HG03571 (cell line): Measurements from ENCODE around the gene PHLDA2.

ENCODE experiments used
- ATAC-seq: cut with Tn5 transposase; IDR thresholded peaks from one replicate; pipeline ENCODE4 v1.9.1; 2021; ENCODE audit not compliant: unreplicated experiment

PHLDA2 gene

DNA sequence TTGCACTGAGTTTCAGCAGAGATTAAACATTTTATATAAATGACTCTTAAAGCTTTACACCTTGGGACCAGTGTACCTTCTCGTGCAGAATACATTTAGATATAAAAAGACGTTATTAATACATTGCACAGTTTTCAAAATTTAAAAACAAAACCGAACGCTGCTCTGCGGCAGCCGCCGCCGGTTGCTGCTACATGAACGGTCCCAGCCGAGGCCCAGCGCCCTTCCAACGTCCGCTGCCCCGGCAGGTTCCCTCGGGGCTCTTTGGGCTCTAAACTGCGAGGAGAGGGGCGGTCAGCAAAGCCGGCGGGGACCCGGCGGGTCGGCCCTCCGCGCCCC lies 45.6 kb downstream of the PHLDA2 start:
- no peak for ATAC-seq

- ATAC-seq, result no peak
These were observed 46.7 kb downstream of the PHLDA2 start for GRCh38 chr11:2882396-2883110.

DNA sequence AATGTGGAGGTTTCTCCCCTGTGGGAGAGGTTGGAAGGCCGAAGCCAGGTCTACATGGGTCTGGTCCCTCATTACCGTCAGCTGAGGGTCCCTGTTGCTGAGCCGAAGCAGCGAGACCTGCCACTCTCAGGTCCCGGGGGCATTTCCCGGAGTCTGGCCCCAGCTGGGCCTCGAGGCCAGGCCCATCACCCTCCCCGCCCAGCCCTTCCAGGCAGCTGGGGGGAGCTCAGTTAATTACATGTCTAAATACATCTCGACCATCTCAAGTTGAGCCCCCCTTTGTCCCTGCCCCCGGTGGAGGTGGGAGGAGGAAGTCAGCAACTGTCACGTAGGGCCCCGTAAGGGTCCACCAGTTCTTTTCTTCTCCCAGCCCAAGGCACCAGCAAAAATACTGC lies 47.2 kb downstream of the PHLDA2 start:
- ATAC-seq, result no peak

DNA sequence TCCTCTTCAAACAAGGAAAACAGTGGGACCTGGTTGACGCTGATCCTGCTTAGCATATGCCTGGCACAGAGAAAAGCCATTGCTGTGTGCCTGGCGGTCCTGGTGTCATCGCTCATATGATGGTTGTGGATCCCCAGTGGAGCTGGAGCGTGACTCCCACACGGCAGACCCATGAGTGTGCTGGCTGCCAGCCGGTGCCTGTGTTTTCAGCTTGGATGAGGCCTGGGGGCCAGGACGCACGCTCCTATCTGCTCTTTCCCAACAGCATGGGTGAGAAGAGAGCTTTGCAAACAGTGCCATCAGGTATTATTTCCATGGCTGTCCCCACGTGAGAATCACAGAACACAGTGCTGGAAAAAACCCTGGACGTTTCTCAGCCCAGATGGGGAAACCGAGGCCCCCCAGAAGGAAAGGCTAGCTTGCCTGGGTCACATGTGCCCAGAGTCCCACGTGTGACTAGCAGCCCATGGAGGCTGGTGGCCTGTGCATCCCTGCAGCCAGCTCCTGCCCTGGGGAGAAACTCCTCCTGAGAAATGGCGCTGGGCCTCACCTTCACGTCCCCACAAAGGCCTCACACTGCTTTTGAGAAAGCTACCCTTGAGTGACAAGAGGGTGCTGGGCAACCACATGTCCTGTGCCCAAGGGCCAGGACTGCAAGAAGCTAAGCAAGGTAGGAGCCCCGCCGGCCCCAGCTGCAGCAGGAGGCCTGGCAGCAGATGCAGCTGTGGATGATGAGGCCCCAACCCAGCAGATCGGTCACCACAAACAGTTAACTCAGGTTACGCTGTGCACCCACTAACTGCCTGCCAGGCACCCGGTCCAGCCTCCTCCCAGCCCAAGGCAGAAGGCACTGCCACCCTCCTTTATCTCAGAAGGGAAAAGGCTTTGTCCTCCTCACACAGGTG lies 47.9 kb downstream of the PHLDA2 start:
- no peak for ATAC-seq

DNA sequence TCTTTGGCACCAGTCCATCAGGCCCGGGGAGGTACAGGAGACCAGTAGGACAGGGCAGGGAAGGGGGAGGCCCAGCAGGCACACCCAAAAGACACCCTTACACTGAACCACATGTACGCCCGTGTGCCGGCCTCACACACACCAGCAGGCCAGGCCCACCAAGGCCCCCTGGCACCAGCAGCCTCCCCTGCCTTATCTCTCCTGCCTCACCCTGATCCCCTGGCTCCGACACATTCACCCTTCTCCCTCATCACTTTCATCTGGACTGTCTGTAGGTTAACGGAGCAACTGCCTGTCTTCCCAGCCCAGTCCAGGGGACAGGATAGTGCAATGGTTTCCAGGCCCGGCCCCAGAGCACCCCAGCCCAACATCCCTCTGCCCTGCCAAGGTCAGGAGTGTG lies 48.6 kb downstream of the PHLDA2 start:
- ATAC-seq, result no peak

- no peak for ATAC-seq
These were observed 50.4 kb downstream of the PHLDA2 start for GRCh38 chr11:2878782-2879181.
